Spleen (tissue), 11 donors: ENCODE measurements around the gene PTPRZ1. TPM values are rescaled to one million over a fixed set of nuclear protein-coding genes. Genes with fewer than 3 reads are reported as not detected.

Experiments
- DNase-seq: peaks from one replicate; pipeline ENCODE4 v3.0.0-alpha.2; 2020
- H3K27ac ChIP-seq, 8 donors: fragments of 200-600 bp; sonication (generic) in 7 of 8; 1 replicate in 4 of 8; 2 replicates in 4 of 8; pipeline versions ENCODE4 v1.5.0 to v1.8.0; 2016 to 2021; ENCODE audit warnings: inconsistent platforms in 4 of 8, mild to moderate bottlenecking in 4 of 8, moderate library complexity in 1 of 8
- H3K27me3 ChIP-seq, 7 donors: fragments of 200-600 bp; sonication (generic) in 6 of 7; replicated peaks in 1 of 7; 1 replicate in 4 of 7; 2 replicates in 3 of 7; pipeline versions ENCODE4 v1.5.0 to v1.8.0; 2016 to 2021; ENCODE audit warnings: inconsistent platforms in 3 of 7, mild to moderate bottlenecking in 1 of 7
- H3K36me3 ChIP-seq, 6 donors: fragments of 200-600 bp; sonication (generic) in 5 of 6; 1 replicate in 4 of 6; 2 replicates in 2 of 6; pipeline versions ENCODE4 v1.5.0 to v1.8.0; 2016 to 2021; ENCODE audit warnings: inconsistent platforms in 2 of 6
- H3K4me1 ChIP-seq, 6 donors: fragments of 200-600 bp; sonication (generic) in 5 of 6; 1 replicate in 3 of 6; 2 replicates in 3 of 6; pipeline versions ENCODE4 v1.5.0 to v1.8.0; 2016 to 2021; ENCODE audit warnings: inconsistent platforms in 3 of 6
- H3K4me3 ChIP-seq, 8 donors: fragments of 200-600 bp; sonication (generic) in 7 of 8; 1 replicate in 4 of 8; 2 replicates in 4 of 8; pipeline versions ENCODE4 v1.5.0 to v1.8.0; 2016 to 2021; ENCODE audit warnings: inconsistent platforms in 4 of 8, mild to moderate bottlenecking in 4 of 8, moderate library complexity in 2 of 8
- H3K9me3 ChIP-seq, 8 donors: fragments of 200-600 bp; sonication (generic) in 7 of 8; 1 replicate in 4 of 8; 2 replicates in 4 of 8; pipeline versions ENCODE4 v1.5.0 to v1.8.0; 2016 to 2021; ENCODE audit warnings: inconsistent platforms in 4 of 8
- POLR2A ChIP-seq, 3 donors: fragments of 450-650 bp; IDR thresholded peaks; one replicate each; pipeline ENCODE4 v1.5.1; 2017; ENCODE audit warnings: antibody characterized with exemption in 3 of 3, mild to moderate bottlenecking in 1 of 3
- POLR2AphosphoS5 ChIP-seq, 3 donors: sonication (generic); formaldehyde crosslinking; IDR thresholded peaks; one replicate each; pipeline ENCODE4 v1.5.1; 2017; ENCODE audit warnings: antibody characterized with exemption in 3 of 3
- WGBS, 5 donors: extraction: QIAGEN DNeasy Blood & Tissue Kit in 3 of 5; methylation state at CpG; one replicate each; pipeline versions ENCODE4 v1.1.5 to v1.1.7; 2013 to 2018; 5-methylcytosine and 5-hydroxymethylcytosine counted together
- intact Hi-C: fragments of 100-400 bp; cut with DNase I; formaldehyde crosslinking; loops from one replicate; pipeline ENCODE4 v1.15.0; 2023; ENCODE audit warnings: low total_unique reads
- polyA plus RNA-seq, 3 donors: library from polyadenylated mRNA; stranded (reverse); fragments of 200-250 nt; gene quantifications; one replicate each; pipeline ENCODE4 v1.2.1, GENCODE V29; 2013
- total RNA-seq, 7 donors: library from RNA; depleted of rRNA in 3 of 7; stranded (reverse); fragments of >200 nt in 3 of 7; fragmentation: NEBNext Ultra II Directional in 4 of 7; extraction: Animal tissue kit (Norgen Biotek cat#: 25700) in 4 of 7; gene quantifications; one replicate each; pipeline versions ENCODE4 v1.1.0 to v1.2.1, GENCODE V29; 2016 to 2021
- TF ChIP-seq, protein P1 (sequence below), 11 experiments: fragments of 200-600 bp in 7 of 11; fragments of 450-650 bp in 4 of 11; sonication (generic) in 4 of 11; IDR thresholded peaks in 8 of 11; conservative IDR thresholded peaks in 3 of 11; 1 replicate in 7 of 11; 2 replicates in 4 of 11; pipeline versions ENCODE4 v1.4.0 to v1.8.0; 2016 to 2021; ENCODE audit warnings: antibody characterized with exemption in 11 of 11, inconsistent platforms in 4 of 11, mild to moderate bottlenecking in 1 of 11
- donor health status: healthy with polysubstance abuse.
- donor health status: DM: no; HTN: no; CAD: no; lungs with moderate emphysema.
- donor health status: DM: no; HTN: no; CAD: no.
- donor health status: Bipolar disorder and iron deficiency.
- donor health status: healthy.
- donor health status: DM: no; HTN: no; CAD: no.
- donor health status: DM: yes; HTN: yes; CAD: no.

The PTPRZ1 gene
- total and polyA plus RNA-seq, 10 donors: 0.87 to 5.9 (median 1.4) TPM

DNA sequence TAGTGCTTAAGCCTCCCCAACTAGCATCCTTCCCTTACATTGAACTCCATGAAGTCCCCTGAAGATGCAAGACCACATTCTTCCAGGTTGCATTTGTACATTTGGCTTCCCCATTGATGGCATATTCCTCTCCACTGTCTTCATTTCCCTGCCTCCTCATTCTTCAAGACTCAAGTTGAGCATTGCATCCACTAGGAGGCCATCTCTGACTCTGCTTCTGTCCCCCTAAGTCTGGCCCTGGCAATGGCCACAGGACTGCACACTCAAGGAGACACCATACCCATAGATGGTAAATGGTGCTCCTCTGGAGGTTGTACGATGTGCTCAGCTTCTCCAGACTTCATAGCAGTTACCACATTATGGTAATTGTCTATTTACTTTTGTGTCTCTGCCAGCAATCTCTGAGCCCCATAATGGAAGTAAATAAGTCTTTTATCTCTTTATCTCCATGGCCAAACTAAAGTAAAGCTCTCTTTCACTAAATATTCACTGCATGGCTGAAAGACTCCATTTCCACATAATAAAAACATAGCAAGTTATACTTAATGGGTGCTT, 112.6 kb downstream of the PTPRZ1 start:
- 72 to 91% (median 85%) methylated on average over 1 of the region's 1 CpG for WGBS, 5 donors
- DNase-seq: no peak
- no peak overlapping the region for H3K4me3 ChIP-seq
- no peaks in the 10 kb centered on the region for H3K36me3 ChIP-seq
- TF ChIP-seq POLR2A (IDR thresholded peaks at IDR 0.05): no peak
- TF ChIP-seq, protein P1, sequence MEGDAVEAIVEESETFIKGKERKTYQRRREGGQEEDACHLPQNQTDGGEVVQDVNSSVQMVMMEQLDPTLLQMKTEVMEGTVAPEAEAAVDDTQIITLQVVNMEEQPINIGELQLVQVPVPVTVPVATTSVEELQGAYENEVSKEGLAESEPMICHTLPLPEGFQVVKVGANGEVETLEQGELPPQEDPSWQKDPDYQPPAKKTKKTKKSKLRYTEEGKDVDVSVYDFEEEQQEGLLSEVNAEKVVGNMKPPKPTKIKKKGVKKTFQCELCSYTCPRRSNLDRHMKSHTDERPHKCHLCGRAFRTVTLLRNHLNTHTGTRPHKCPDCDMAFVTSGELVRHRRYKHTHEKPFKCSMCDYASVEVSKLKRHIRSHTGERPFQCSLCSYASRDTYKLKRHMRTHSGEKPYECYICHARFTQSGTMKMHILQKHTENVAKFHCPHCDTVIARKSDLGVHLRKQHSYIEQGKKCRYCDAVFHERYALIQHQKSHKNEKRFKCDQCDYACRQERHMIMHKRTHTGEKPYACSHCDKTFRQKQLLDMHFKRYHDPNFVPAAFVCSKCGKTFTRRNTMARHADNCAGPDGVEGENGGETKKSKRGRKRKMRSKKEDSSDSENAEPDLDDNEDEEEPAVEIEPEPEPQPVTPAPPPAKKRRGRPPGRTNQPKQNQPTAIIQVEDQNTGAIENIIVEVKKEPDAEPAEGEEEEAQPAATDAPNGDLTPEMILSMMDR (IDR thresholded peaks at IDR 0.05 in 8 of 11, conservative IDR thresholded peaks at IDR 0.05 in 3 of 11): no peak
- TF ChIP-seq POLR2AphosphoS5 (IDR thresholded peaks at IDR 0.05): no peak
- no peaks in the 10 kb centered on the region for H3K4me1 ChIP-seq
- H3K27ac ChIP-seq: no peak overlapping the region
- H3K27me3 ChIP-seq: no peaks in the 10 kb centered on the region
- intact Hi-C loops: no loop called here
- no peaks in the 10 kb centered on the region for H3K9me3 ChIP-seq

DNA sequence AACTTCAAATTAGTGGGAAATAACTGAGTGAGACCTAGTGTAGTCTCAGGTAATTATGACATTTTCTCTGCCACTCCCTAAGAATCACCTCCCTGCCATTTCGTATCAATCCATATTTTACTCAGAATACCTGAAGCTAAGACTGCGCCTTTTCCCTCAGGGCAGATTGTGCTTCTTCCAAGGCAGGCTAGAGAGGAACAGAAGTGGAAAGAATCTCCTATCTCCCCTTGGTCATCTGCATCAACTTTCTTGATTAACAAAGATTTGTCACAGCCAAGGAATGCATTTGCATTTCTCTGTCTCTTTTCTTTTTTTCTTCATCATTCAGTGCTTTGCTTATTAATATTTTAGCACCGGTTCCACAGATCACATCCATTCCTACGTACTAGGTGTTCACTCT, 119.1 kb downstream of the PTPRZ1 start:
- intact Hi-C loops: no loop called here
- no peak for TF ChIP-seq POLR2AphosphoS5 (IDR thresholded peaks at IDR 0.05)
- TF ChIP-seq POLR2A (IDR thresholded peaks at IDR 0.05): no peak
- TF ChIP-seq, protein P1 (IDR thresholded peaks at IDR 0.05 in 8 of 11, conservative IDR thresholded peaks at IDR 0.05 in 3 of 11): no peak
- no peaks in the 10 kb centered on the region for H3K36me3 ChIP-seq
- peaks cover 0 to 5% (median 0%) of the 10 kb centered on the region in 7 donors for H3K27me3 ChIP-seq
- no peak for DNase-seq
- H3K4me1 ChIP-seq: peaks cover 0 to 6% (median 0%) of the 10 kb centered on the region in 6 donors
- H3K9me3 ChIP-seq: no peaks in the 10 kb centered on the region
- H3K27ac ChIP-seq: no peak overlapping the region
- H3K4me3 ChIP-seq: no peak overlapping the region
- WGBS, 5 donors: 77 to 92% (median 90%) methylated on average over 4 of the region's 4 CpGs

DNA sequence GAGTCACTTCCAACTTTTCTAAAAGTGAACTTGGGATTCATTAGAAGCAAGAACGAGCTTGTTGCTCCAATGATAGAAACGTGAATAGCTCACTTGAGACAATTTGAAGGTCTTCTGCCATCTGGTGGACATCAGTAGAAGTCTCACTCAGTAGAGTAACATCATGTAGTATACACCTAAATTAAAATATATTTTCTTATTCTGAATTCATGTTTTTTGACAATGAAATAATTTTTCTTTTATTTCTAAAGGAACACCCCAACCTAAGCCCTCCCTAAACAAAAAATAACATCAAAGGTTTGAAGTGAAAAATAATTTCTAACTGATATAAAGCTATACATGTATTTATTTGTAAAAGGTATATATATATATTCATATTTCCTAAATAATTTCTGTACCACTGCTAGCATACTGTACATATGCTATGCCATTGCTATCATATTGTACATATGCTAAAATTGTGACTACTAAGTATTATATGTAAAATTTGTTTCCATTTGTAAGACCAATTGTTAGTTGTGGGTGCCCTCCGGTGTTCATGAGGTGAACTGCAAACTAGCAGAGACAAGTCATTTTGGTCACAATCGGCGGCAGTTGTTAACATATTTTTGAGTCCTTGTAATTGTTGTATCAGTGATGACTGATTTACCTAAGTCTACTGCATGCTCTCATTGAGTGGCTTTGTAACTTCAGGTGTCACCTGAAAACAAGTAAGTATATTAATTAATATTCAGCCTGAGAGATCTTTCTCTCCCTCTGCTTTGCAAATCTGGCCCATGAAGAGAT, 121.9 kb downstream of the PTPRZ1 start:
- intact Hi-C loops: no loop called here
- no peak overlapping the region for H3K27ac ChIP-seq
- no peak for DNase-seq
- H3K36me3 ChIP-seq: no peaks in the 10 kb centered on the region
- no peak for TF ChIP-seq POLR2AphosphoS5 (IDR thresholded peaks at IDR 0.05)
- TF ChIP-seq, protein P1 (IDR thresholded peaks at IDR 0.05 in 8 of 11, conservative IDR thresholded peaks at IDR 0.05 in 3 of 11): peak in 7 of 11 experiments; percentile 21 to 63 (median 53)
- peaks cover 0 to 6% (median 0%) of the 10 kb centered on the region in 6 donors for H3K4me1 ChIP-seq
- 15 to 21% (median 17%) methylated on average over 5 of the region's 5 CpGs for WGBS, 5 donors
- H3K27me3 ChIP-seq: peaks cover 0 to 5% (median 0%) of the 10 kb centered on the region in 7 donors
- no peaks in the 10 kb centered on the region for H3K9me3 ChIP-seq
- no peak overlapping the region for H3K4me3 ChIP-seq

DNA sequence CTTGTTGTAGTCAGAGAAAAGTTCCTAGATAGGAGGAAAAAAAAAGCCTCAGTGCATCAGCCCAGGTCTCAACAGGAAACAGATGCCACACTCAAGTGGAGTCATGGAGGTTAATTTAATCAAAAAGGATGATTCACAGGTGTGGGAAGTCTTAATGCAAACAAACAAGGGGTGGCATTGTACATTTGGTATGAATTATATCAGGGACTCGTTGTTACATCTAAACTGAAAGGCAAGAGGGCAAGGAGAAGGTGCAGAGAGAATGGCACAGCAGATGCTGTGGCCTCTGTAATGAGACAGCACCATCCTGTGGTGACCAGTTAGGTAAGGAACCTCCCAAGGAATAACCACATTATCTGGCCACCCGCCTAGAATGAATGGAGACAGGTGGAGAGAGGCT, 133.7 kb downstream of the PTPRZ1 start:
- intact Hi-C loops: no loop called here
- Histone ChIP-seq H3K9me3 (no peaks in the 10 kb centered on the region), H3K27me3 (no peaks in the 10 kb centered on the region), H3K27ac (no peak overlapping the region), H3K36me3 (no peaks in the 10 kb centered on the region), H3K4me1 (no peaks in the 10 kb centered on the region), H3K4me3 (no peak overlapping the region)
- TF ChIP-seq, protein P1 (IDR thresholded peaks at IDR 0.05 in 8 of 11, conservative IDR thresholded peaks at IDR 0.05 in 3 of 11): no peak
- no peak for TF ChIP-seq POLR2A (IDR thresholded peaks at IDR 0.05)
- TF ChIP-seq POLR2AphosphoS5 (IDR thresholded peaks at IDR 0.05): no peak
- WGBS, 5 donors: 10 to 24% (median 13%) methylated on average over 2 of the region's 2 CpGs
- no peak for DNase-seq
